Stimulated activated CD4-positive, alpha-beta T cell treated with anti-CD3 and anti-CD28 coated beads, TNF-alpha, amount 100 ng/mL, for 24 hours (primary cell): ENCODE results near the gene CDKN2B.

Experiments
- DNase-seq, 3 experiments: peaks; one replicate each; pipeline ENCODE4 v3.0.0-alpha.2; 2020; ENCODE audit warnings: low read depth in 3 of 3

CDKN2B gene

GRCh38 chr9:22035591-22036011, 26.5 kb upstream of the CDKN2B start:
- no peak for DNase-seq

- DNase-seq, result no peak
Observed at GRCh38 chr9:22033012-22033630, 24.0 kb upstream of the CDKN2B start.

GRCh38 chr9:22031655-22032411, 22.7 kb upstream of the CDKN2B start:
- DNase-seq, result no peak

- DNase-seq, result no peak
Observed at GRCh38 chr9:22030101-22030598, 21.0 kb upstream of the CDKN2B start.

- DNase-seq, result no peak
Observed at GRCh38 chr9:22029231-22029630, 20.1 kb upstream of the CDKN2B start.

- DNase-seq, result no peak
Observed at GRCh38 chr9:22028394-22028793, 19.3 kb upstream of the CDKN2B start.

GRCh38 chr9:22026696-22027095, 17.6 kb upstream of the CDKN2B start:
- no peak for DNase-seq

- no peak for DNase-seq
Observed at GRCh38 chr9:22022396-22022795, 13.3 kb upstream of the CDKN2B start.

GRCh38 chr9:22010866-22011625, 1.9 kb upstream of the CDKN2B start:
- DNase-seq, result no peak

- DNase-seq, result no peak
Observed at GRCh38 chr9:22009506-22009867, 382 bp upstream of the CDKN2B start.

GRCh38 chr9:22008384-22008716, 755 bp downstream of the CDKN2B start:
- DNase-seq, result no peak

- no peak for DNase-seq
Observed at GRCh38 chr9:22005702-22006606, 3.2 kb downstream of the CDKN2B start.

GRCh38 chr9:22005021-22005701, 3.9 kb downstream of the CDKN2B start:
- DNase-seq, result no peak

GRCh38 chr9:22002038-22002437, 7.1 kb downstream of the CDKN2B start:
- no peak for DNase-seq

GRCh38 chr9:21998026-21998425, 11.1 kb downstream of the CDKN2B start:
- DNase-seq, result no peak

- no peak for DNase-seq
Observed at GRCh38 chr9:21997480-21997879, 11.6 kb downstream of the CDKN2B start.

- DNase-seq, result no peak
Observed at GRCh38 chr9:21996858-21997257, 12.2 kb downstream of the CDKN2B start.

- DNase-seq, result no peak
Observed at GRCh38 chr9:21996438-21996837, 12.7 kb downstream of the CDKN2B start.

- DNase-seq, result no peak
Observed at GRCh38 chr9:21995666-21996398, 13.3 kb downstream of the CDKN2B start.

- peak in 2 of 3 experiments; percentile 38 to 56 for DNase-seq
Observed at GRCh38 chr9:21995006-21995665, 14.0 kb downstream of the CDKN2B start.
